ENCODE measurements around the gene GOLGA6A. TPM values are rescaled to one million over a fixed set of nuclear protein-coding genes. Genes with fewer than 3 reads are reported as not detected.
"Not testable (repeated sequence)": the region's sequence is repeated elsewhere in the genome, so short reads cannot be mapped to it uniquely, and the experiment has no call there.

Gene GOLGA6A
- polyA plus RNA-seq, 1 donor = 0.08 TPM

- not testable (repeated sequence) for DNase-seq
Observed at GRCh38 chr15:74052271-74053260, 29.8 kb downstream of the GOLGA6A start.

- DNase-seq = no peak
Observed at GRCh38 chr15:74050556-74051234, 31.7 kb downstream of the GOLGA6A start.

DNA sequence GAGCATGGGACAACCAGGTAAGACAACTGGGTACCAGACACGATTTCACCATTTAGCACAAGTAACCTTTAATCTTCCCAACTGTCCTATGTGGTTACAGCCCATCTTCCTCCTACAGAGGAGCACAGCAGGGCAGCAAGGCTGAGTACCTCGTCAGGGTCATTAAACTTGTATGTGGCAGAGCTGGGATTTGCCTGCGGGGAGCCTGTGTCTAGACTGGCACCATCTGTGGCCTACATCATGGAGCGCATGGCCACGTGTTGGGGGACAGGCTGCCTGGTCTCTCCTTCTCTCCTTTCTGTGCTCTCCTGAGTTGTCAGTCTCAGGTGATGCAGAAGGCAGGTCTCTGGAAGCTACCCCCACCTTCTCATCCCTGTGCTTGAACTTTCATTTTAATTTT lies 32.2 kb downstream of the GOLGA6A start:
- DNase-seq = no peak

DNA sequence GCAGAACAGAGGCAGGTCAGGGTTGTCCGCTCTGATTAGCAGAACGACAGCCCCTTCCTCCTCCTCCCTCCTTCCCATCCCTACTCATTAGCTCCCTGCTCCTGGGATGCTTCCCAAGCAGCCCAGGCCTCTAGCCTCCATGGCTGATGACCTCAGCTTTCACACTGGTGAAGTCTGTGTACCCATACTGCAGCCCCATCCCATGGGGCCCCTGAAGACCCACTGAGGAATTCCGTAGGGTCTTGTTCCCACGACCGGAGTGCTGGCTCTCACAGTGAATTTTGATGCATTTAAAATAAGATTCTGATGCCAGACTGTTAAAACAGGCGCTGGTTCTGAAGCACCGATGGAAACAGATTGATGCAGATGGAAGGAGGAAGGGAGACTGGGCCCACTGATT lies 36.1 kb downstream of the GOLGA6A start:
- DNase-seq = no peak

DNA sequence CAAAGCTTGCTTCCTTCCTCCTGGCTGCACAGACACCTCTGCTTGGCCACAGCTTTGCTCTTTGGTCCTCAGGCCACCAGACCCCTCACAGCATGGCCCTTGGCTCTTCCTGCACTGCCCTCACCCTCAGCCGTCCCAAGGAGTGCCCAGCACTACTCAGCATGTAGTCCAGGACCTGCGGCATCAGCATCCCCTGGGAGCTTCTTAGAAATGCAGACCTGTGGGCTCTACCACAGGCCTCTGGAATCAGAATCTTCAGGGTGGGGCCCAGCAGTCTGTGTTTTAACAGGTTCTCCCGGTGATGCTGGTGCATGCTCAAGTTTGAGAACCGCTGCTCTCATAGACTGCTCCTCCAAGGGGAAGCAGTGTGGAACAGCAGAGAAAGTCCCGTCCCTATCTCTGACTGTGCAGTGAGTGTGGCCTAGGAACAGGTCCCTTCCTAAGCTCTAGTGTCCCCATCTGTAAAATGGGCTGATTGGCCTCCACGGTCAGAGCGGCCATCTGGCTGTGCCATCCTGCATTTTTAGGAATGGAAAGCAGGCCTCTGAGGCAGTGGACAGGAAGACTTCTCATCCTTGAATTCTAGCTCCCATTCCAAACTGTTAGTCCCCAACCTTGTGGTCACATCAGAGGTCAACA lies 36.6 kb downstream of the GOLGA6A start:
- no peak for DNase-seq

- no peak for DNase-seq
Observed at GRCh38 chr15:74045184-74045583, 37.2 kb downstream of the GOLGA6A start.

DNA sequence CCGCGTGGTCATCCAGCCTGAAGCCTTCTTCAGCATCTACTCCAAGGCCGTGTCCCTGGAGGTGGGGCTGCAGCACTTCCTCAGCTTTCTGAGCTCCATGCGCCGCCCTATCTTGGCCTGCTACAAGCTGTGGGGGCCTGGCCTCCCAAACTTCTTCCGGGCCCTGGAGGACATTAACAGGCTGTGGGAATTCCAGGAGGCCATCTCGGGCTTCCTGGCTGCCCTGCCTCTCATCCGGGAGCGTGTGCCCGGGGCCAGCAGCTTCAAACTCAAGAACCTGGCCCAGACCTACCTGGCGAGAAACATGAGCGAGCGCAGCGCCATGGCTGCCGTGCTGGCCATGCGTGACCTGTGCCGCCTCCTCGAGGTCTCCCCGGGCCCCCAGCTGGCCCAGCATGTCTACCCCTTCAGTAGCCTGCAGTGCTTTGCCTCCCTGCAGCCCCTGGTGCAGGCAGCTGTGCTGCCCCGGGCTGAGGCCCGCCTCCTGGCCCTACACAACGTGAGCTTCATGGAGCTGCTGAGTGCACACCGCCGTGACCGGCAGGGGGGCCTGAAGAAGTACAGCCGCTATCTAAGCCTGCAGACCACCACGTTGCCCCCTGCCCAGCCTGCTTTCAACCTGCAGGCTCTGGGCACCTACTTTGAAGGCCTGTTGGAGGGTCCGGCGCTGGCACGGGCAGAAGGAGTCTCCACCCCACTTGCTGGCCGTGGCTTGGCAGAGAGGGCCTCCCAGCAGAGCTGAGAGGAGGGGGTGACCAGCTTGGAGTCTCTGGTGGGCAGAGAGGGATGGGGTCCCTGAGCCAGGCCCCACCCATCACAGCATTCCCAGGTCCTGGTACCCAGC lies 37.9 kb downstream of the GOLGA6A start:
- DNase-seq = no peak

GRCh38 chr15:74043425-74044266 lies 38.7 kb downstream of the GOLGA6A start:
- DNase-seq = no peak

- DNase-seq = no peak
Observed at GRCh38 chr15:74042603-74043424, 39.5 kb downstream of the GOLGA6A start.

DNA sequence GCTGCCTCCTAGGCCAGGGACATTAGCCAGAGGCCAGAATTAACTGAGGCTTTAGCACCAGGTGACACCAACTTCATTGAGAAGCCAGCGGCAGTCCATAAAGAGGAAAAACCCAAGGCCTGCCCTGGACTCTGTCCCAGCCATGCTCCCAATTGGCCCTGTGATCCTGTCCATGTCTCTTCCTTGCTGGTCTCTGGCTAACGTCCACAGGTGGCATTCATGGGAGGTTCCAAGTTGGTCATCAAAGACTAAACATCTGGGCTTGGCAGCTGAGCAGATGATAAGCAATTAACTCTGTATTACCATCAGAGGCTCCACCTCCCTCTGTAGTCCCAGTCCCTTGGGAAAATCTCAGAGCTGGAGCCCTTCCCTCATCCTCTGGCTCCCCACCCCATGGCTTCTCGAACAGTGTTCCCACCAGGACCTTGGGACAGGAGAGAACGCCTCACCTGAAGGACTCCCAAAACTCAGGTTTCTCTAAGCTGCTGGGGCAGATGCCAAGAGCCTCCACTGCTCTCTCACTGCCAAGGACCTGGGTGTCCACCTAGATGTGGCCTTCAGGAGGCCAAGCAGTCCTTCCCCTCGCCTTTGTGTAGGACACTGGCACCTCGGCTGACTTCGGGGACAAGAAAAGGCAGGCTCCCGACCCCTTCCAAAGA lies 40.4 kb downstream of the GOLGA6A start:
- DNase-seq = no peak

GRCh38 chr15:74041311-74041756 lies 41.0 kb downstream of the GOLGA6A start:
- DNase-seq = no peak

GRCh38 chr15:74040109-74040850 lies 42.1 kb downstream of the GOLGA6A start:
- DNase-seq = peak; percentile 79

- no peak for DNase-seq
Observed at GRCh38 chr15:74039656-74040010, 42.7 kb downstream of the GOLGA6A start.

- no peak for DNase-seq
Observed at GRCh38 chr15:74038707-74039655, 43.4 kb downstream of the GOLGA6A start.

DNA sequence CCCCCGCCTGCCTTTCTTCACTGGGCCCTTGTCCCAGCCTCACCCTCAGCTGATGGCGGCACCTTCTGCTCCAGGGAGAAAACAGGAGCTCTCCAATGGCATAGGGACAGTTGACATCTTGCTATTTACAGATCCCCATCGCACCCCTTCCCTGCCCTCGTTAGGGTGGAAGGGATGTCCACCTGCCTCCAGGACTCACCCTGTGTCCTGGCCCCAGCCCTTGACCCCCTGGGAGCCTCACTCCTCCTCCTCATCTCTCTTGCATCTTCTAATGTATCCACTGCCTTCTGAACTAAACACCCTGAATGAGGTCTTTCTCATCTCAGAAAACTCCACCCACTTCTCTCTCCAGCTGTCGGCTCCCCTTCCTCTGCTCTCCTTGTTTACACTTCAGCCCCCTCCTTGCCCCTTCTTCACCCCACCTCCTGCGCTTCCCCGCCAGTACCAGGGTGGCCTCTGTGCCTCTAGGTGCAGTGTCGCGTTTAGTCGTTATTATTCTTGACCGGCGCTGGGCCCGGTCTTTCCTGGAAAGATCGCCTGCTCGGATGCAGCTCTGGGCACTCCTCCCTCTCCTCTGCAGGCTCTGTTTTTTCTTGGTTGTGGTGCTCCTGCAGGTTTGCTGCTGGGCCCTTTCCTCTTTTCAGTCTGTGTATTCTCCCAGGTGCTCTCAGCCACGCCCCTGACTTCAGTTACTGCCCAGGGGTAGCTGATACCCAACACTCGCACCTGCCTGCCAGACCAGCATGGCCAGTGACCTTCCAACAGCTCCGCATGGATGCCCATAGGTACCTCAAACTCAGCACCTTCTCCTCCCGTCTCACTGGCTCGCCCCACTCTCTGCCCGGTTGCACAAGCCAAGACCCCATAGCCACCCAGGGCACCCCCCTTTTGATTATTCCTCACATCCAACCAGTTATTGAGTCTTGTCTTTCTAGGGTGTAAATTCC lies 44.9 kb downstream of the GOLGA6A start:
- DNase-seq = no peak

All from hindlimb muscle (tissue), 1 donor.